ENCODE data around the gene LBHD2. TPM values are rescaled to one million over a fixed set of nuclear protein-coding genes. Genes with fewer than 3 reads are reported as not detected.

LBHD2 gene
- polyA plus RNA-seq, 1 of the 3 experiments (the other 2 are of a cell fraction) = not detected

- H3K27ac ChIP-seq (ENCODE audit: low read depth in 2 of 2, low read length in 1 of 2) = no peak overlapping the region
- DNase-seq = no peak
- H3K27me3 ChIP-seq (ENCODE audit: insufficient read depth) = no peaks in the 10 kb centered on the region
- H3K4me3 ChIP-seq (ENCODE audit: low read depth in 2 of 2, low read length in 1 of 2) = no peak overlapping the region
- ChIA-PET CTCF (no interaction called here), POLR2A (no interaction called here)
- peaks cover 6% of the 10 kb centered on the region; the same call in 1 of the 2 replicates for H3K79me2 ChIP-seq (ENCODE audit: insufficient read depth)
- H3K36me3 ChIP-seq (replicated peaks in 1 of 2; ENCODE audit: control insufficient read depth in 1 of 2, insufficient read depth in 2 of 2, low read length in 1 of 2) = peaks cover 0 to 3% of the 10 kb centered on the region in 2 experiments
- peaks cover 2 to 5% of the 10 kb centered on the region in 2 experiments; a peak in 2 of 4 replicates for H3K4me1 ChIP-seq (ENCODE audit: control insufficient read depth in 1 of 2, insufficient read depth in 2 of 2, low read depth in 1 of 2, low read length in 1 of 2)
- WGBS (ENCODE audit: low lambda C conversion rate) = 83% methylated on average over 4 of the region's 4 CpGs
- peaks cover 10% of the 10 kb centered on the region for H3F3A ChIP-seq (replicated peaks; ENCODE audit: insufficient read depth)
- no peak for TF ChIP-seq EP300 (IDR thresholded peaks at IDR 0.05; ENCODE audit: borderline replicate concordance in 1 of 2, low read depth in 1 of 2, low read length in 1 of 2)
- TF ChIP-seq NRF1 (IDR thresholded peaks at IDR 0.05; ENCODE audit: low read depth, low read length) = no peak
- no peaks in the 10 kb centered on the region for H3K9me3 ChIP-seq
- no peaks in the 10 kb centered on the region for H4K20me1 ChIP-seq (ENCODE audit: insufficient read depth)
- H2AFZ ChIP-seq (ENCODE audit: low read depth) = no peak overlapping the region
- H3K9me2 ChIP-seq = no peaks in the 10 kb centered on the region
- no peak overlapping the region for H3K4me2 ChIP-seq
- H3K9ac ChIP-seq = no peak overlapping the region
Measured at GRCh38 chr14:103064436-103064835, 19.6 kb upstream of the LBHD2 start.

DNA sequence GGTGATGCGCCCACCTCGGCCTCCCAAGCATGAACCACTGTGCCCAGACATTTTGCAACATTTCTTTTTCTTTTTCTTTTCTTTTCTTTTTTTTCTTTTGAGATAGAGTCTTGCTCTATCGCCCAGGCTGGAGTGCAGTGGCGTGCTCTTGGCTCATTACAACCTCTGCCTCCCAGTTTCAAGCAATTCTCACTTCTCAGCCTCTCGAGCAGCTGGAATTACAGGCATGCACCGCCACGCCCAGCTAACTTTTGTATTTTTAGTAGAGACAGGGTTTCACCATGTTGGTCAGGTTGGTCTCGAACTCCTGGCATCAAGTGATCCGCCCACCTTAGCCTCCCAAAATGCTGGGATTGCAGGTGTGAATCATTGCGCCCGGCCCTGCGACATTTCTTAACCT, 19.0 kb upstream of the LBHD2 start:
- Histone ChIP-seq H3K27me3 (ENCODE audit: insufficient read depth) (no peaks in the 10 kb centered on the region), H3K27ac (ENCODE audit: low read depth in 2 of 2, low read length in 1 of 2) (no peak overlapping the region), H3K79me2 (ENCODE audit: insufficient read depth) (peaks cover 3% of the 10 kb centered on the region; the same call in 1 of the 2 replicates), H3K9ac (no peak overlapping the region), H3K36me3 (replicated peaks in 1 of 2; ENCODE audit: control insufficient read depth in 1 of 2, insufficient read depth in 2 of 2, low read length in 1 of 2) (peaks cover 0 to under 1% of the 10 kb centered on the region in 2 experiments), H4K20me1 (ENCODE audit: insufficient read depth) (no peaks in the 10 kb centered on the region), H3K9me2 (no peaks in the 10 kb centered on the region), H3K9me3 (no peaks in the 10 kb centered on the region), H3K4me1 (ENCODE audit: control insufficient read depth in 1 of 2, insufficient read depth in 2 of 2, low read depth in 1 of 2, low read length in 1 of 2) (no peaks in the 10 kb centered on the region), H3K4me3 (ENCODE audit: low read depth in 2 of 2, low read length in 1 of 2) (no peak overlapping the region), H2AFZ (ENCODE audit: low read depth) (no peak overlapping the region), H3F3A (replicated peaks; ENCODE audit: insufficient read depth) (peaks cover 10% of the 10 kb centered on the region), H3K4me2 (no peak overlapping the region)
- POLR2A ChIA-PET = no interaction called here
- CTCF ChIA-PET = interaction anchor here (1.8 kb wide), 1 partner anchor 10 kb away, joined by 12 read pairs; no protein-coding TSS in a partner anchor
- DNase-seq = no peak
- 93% methylated on average over 12 of the region's 12 CpGs for WGBS (ENCODE audit: low lambda C conversion rate)
- TF ChIP-seq, protein P1, sequence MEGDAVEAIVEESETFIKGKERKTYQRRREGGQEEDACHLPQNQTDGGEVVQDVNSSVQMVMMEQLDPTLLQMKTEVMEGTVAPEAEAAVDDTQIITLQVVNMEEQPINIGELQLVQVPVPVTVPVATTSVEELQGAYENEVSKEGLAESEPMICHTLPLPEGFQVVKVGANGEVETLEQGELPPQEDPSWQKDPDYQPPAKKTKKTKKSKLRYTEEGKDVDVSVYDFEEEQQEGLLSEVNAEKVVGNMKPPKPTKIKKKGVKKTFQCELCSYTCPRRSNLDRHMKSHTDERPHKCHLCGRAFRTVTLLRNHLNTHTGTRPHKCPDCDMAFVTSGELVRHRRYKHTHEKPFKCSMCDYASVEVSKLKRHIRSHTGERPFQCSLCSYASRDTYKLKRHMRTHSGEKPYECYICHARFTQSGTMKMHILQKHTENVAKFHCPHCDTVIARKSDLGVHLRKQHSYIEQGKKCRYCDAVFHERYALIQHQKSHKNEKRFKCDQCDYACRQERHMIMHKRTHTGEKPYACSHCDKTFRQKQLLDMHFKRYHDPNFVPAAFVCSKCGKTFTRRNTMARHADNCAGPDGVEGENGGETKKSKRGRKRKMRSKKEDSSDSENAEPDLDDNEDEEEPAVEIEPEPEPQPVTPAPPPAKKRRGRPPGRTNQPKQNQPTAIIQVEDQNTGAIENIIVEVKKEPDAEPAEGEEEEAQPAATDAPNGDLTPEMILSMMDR (IDR thresholded peaks at IDR 0.05) = no peak
- TF ChIP-seq IRF3 (IDR thresholded peaks at IDR 0.05; ENCODE audit: low read depth, low read length) = no peak
- TF ChIP-seq FOSL2 (IDR thresholded peaks at IDR 0.05; ENCODE audit: borderline replicate concordance, low read depth) = no peak
- TF ChIP-seq, protein P2, sequence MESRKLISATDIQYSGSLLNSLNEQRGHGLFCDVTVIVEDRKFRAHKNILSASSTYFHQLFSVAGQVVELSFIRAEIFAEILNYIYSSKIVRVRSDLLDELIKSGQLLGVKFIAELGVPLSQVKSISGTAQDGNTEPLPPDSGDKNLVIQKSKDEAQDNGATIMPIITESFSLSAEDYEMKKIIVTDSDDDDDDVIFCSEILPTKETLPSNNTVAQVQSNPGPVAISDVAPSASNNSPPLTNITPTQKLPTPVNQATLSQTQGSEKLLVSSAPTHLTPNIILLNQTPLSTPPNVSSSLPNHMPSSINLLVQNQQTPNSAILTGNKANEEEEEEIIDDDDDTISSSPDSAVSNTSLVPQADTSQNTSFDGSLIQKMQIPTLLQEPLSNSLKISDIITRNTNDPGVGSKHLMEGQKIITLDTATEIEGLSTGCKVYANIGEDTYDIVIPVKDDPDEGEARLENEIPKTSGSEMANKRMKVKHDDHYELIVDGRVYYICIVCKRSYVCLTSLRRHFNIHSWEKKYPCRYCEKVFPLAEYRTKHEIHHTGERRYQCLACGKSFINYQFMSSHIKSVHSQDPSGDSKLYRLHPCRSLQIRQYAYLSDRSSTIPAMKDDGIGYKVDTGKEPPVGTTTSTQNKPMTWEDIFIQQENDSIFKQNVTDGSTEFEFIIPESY (IDR thresholded peaks at IDR 0.05; ENCODE audit: borderline replicate concordance, low read depth) = no peak
- no peak for TF ChIP-seq NFIC (IDR thresholded peaks at IDR 0.05; ENCODE audit: borderline replicate concordance)
- TF ChIP-seq, protein P3, sequence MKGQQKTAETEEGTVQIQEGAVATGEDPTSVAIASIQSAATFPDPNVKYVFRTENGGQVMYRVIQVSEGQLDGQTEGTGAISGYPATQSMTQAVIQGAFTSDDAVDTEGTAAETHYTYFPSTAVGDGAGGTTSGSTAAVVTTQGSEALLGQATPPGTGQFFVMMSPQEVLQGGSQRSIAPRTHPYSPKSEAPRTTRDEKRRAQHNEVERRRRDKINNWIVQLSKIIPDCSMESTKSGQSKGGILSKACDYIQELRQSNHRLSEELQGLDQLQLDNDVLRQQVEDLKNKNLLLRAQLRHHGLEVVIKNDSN (IDR thresholded peaks at IDR 0.05; ENCODE audit: borderline replicate concordance, low read depth) = no peak
- TF ChIP-seq, protein P4, sequence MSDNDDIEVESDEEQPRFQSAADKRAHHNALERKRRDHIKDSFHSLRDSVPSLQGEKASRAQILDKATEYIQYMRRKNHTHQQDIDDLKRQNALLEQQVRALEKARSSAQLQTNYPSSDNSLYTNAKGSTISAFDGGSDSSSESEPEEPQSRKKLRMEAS (IDR thresholded peaks at IDR 0.05; ENCODE audit: low read depth) = no peak
- no peak for TF ChIP-seq RFX5 (IDR thresholded peaks at IDR 0.05; ENCODE audit: low read length)
- no peak for TF ChIP-seq TAF1 (IDR thresholded peaks at IDR 0.05; ENCODE audit: borderline replicate concordance, low read depth, low read length)
- TF ChIP-seq, protein P5, sequence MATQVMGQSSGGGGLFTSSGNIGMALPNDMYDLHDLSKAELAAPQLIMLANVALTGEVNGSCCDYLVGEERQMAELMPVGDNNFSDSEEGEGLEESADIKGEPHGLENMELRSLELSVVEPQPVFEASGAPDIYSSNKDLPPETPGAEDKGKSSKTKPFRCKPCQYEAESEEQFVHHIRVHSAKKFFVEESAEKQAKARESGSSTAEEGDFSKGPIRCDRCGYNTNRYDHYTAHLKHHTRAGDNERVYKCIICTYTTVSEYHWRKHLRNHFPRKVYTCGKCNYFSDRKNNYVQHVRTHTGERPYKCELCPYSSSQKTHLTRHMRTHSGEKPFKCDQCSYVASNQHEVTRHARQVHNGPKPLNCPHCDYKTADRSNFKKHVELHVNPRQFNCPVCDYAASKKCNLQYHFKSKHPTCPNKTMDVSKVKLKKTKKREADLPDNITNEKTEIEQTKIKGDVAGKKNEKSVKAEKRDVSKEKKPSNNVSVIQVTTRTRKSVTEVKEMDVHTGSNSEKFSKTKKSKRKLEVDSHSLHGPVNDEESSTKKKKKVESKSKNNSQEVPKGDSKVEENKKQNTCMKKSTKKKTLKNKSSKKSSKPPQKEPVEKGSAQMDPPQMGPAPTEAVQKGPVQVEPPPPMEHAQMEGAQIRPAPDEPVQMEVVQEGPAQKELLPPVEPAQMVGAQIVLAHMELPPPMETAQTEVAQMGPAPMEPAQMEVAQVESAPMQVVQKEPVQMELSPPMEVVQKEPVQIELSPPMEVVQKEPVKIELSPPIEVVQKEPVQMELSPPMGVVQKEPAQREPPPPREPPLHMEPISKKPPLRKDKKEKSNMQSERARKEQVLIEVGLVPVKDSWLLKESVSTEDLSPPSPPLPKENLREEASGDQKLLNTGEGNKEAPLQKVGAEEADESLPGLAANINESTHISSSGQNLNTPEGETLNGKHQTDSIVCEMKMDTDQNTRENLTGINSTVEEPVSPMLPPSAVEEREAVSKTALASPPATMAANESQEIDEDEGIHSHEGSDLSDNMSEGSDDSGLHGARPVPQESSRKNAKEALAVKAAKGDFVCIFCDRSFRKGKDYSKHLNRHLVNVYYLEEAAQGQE (IDR thresholded peaks at IDR 0.05; ENCODE audit: low read depth, low read length) = no peak
- no peak for TF ChIP-seq TEAD4 (IDR thresholded peaks at IDR 0.05; ENCODE audit: borderline replicate concordance, insufficient read depth)
- no peak for TF ChIP-seq RXRA (IDR thresholded peaks at IDR 0.05; ENCODE audit: borderline replicate concordance, low read depth)
- TF ChIP-seq TCF12 (IDR thresholded peaks at IDR 0.05) = no peak
- no peak for TF ChIP-seq GATA2 (CRISPR knock-in tag; IDR thresholded peaks at IDR 0.05)
